ENCODE data around the gene IFNLR1. TPM values are rescaled to one million over a fixed set of nuclear protein-coding genes. Genes with fewer than 3 reads are reported as not detected.

IFNLR1 gene
- polyA plus RNA-seq, 3 donors: not detected

DNA sequence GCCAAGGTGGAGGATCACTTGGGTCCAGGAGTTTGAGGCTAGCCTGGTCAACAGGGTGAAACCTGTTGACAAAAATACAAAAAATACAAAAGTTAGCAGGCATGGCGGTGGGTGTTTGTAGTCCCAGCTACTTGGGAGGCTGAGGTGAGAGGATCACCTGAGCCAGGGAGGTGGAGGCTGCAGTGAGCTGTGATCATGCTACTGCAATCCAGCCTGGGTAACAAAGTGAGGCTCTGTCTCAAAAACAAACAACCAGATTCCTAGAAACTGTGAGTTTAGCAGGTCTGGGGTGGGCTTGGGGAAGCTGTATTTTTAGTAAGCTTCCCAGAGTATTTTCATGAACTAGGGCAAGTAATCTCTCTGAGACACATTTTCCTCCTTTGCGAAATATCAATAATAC lies 70.0 kb downstream of the IFNLR1 start:
- intact Hi-C loops (cut with micrococcal nuclease): no loop called here

DNA sequence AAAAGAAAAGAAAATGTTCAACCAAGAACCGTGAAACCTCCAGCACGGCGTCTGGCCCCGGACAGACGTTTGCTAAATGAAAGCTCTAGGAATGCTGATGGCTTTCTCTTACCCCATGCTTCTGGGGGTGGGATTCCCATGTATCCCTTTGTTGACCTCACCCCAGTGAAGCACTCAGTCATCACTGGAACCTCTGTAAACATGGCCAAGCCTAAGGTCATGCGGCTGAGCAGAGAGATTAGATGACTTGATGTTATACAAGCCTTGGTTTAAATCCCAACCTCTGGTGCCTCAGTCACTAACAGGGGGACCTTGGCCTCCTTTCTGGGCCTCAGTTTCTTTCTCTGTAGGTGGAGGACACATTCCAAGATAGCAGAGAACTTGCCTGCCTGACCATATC lies 72.3 kb downstream of the IFNLR1 start:
- Histone ChIP-seq H3K9ac (ENCODE audit: insufficient read depth, low read length, poor library complexity, severe bottlenecking) (no peak overlapping the region), H2AFZ (ENCODE audit: insufficient read depth, low read depth, low read length, poor library complexity, severe bottlenecking) (no peak overlapping the region), H3K36me3 (replicated peaks in 1 of 2; ENCODE audit: control insufficient read depth in 1 of 2, insufficient read depth in 2 of 2, low read length in 2 of 2) (no peaks in the 10 kb centered on the region), H3K27ac (ENCODE audit: low read depth in 1 of 2, low read length in 2 of 2) (no peak overlapping the region), H3K27me3 (ENCODE audit: control insufficient read depth in 2 of 2, insufficient read depth in 2 of 2, low read length in 2 of 2) (peaks cover 0 to 2% of the 10 kb centered on the region in 2 donors), H3K79me2 (ENCODE audit: insufficient read depth, low read length) (no peaks in the 10 kb centered on the region), H3K4me1 (ENCODE audit: control insufficient read depth in 1 of 2, insufficient read depth in 2 of 2, low read length in 2 of 2) (no peaks in the 10 kb centered on the region), H3K4me3 (replicated peaks in 1 of 3; ENCODE audit: low read depth in 2 of 3, low read length in 3 of 3) (no peak overlapping the region), H4K20me1 (ENCODE audit: insufficient read depth, low read length) (no peaks in the 10 kb centered on the region), H3K9me3 (replicated peaks in 1 of 2; ENCODE audit: control insufficient read depth in 1 of 2, insufficient read depth in 1 of 2, low read length in 2 of 2) (no peaks in the 10 kb centered on the region), H3K4me2 (replicated peaks; ENCODE audit: extremely low read depth, low read length, poor library complexity, severe bottlenecking) (no peak overlapping the region)
- Mint-ChIP-seq H3K4me1 (peaks cover 12% of the 10 kb centered on the region), H3K9me3 (peaks cover 0 to 2% (median 0%) of the 10 kb centered on the region in 7 donors), H3K27ac (no peak overlapping the region), H3K36me3 (no peaks in the 10 kb centered on the region), H3K27me3 (ENCODE audit: low read depth in 3 of 3) (peaks cover 12 to 32% (median 21%) of the 10 kb centered on the region in 3 donors), H3K4me3 (no peak overlapping the region)
- intact Hi-C loops (cut with micrococcal nuclease): no loop called here
- DNase-seq: no peak
- no peak for TF ChIP-seq CTCF (IDR thresholded peaks at IDR 0.05)
- WGBS (ENCODE audit: insufficient coverage): 100% methylated on average over 3 of the region's 6 CpGs

More for the DNA sequence above, 70.0 kb downstream of the IFNLR1 start:
- Histone ChIP-seq H4K20me1 (ENCODE audit: insufficient read depth, low read length) (no peaks in the 10 kb centered on the region), H3K27ac (ENCODE audit: low read depth in 1 of 2, low read length in 2 of 2) (no peak overlapping the region), H3K4me1 (ENCODE audit: control insufficient read depth in 1 of 2, insufficient read depth in 2 of 2, low read length in 2 of 2) (no peaks in the 10 kb centered on the region), H3K36me3 (replicated peaks in 1 of 2; ENCODE audit: control insufficient read depth in 1 of 2, insufficient read depth in 2 of 2, low read length in 2 of 2) (no peaks in the 10 kb centered on the region), H3K4me3 (replicated peaks in 1 of 3; ENCODE audit: low read depth in 2 of 3, low read length in 3 of 3) (no peak overlapping the region), H3K79me2 (ENCODE audit: insufficient read depth, low read length) (no peaks in the 10 kb centered on the region), H2AFZ (ENCODE audit: insufficient read depth, low read depth, low read length, poor library complexity, severe bottlenecking) (no peak overlapping the region), H3K27me3 (ENCODE audit: control insufficient read depth in 2 of 2, insufficient read depth in 2 of 2, low read length in 2 of 2) (peaks cover 0 to 1% of the 10 kb centered on the region in 2 donors), H3K4me2 (replicated peaks; ENCODE audit: extremely low read depth, low read length, poor library complexity, severe bottlenecking) (no peak overlapping the region), H3K9me3 (replicated peaks in 1 of 2; ENCODE audit: control insufficient read depth in 1 of 2, insufficient read depth in 1 of 2, low read length in 2 of 2) (no peaks in the 10 kb centered on the region), H3K9ac (ENCODE audit: insufficient read depth, low read length, poor library complexity, severe bottlenecking) (no peak overlapping the region)
- no peak for DNase-seq
- 100% methylated on average over 1 of the region's 2 CpGs for WGBS (ENCODE audit: insufficient coverage)
- Mint-ChIP-seq H3K27me3 (ENCODE audit: low read depth in 3 of 3) (peaks cover 12 to 22% (median 12%) of the 10 kb centered on the region in 3 donors), H3K4me1 (peaks cover 6% of the 10 kb centered on the region), H3K27ac (no peak overlapping the region), H3K4me3 (no peak overlapping the region), H3K9me3 (peaks cover 0 to 2% (median 0%) of the 10 kb centered on the region in 7 donors), H3K36me3 (no peaks in the 10 kb centered on the region)
- TF ChIP-seq CTCF (IDR thresholded peaks at IDR 0.05): no peak

Data from CD14-positive monocyte (primary cell).